ENCODE measurements around the gene RXRB. TPM values are rescaled to one million over a fixed set of nuclear protein-coding genes. Genes with fewer than 3 reads are reported as not detected.

Gene RXRB
- total and polyA plus RNA-seq, 2 donors (not counting 1 experiment from before 2014, with no cell fraction given), result 88.3 to 99.9 TPM

DNA sequence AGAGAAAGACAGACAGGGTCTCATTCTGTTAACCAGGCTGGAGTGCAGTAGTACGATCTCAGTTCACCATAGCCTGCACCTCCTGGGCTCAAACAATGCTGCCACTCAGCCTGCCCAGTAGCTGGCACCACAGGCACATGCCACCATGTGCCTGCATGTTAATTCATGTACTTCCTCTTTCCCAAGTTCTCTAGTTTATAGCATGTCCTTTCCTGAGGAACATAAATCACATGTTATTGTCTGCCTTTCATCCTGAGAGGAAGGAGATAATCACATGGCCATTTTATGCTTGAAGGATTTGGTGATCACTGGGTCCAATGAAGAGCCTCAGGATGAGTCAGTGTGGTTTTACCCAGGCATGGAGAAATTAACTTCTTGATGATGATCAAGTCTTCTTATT is 56.1 kb downstream of the RXRB start:
- intact Hi-C loops (cut with micrococcal nuclease), result no loop called here
- ChIA-PET POLR2A (interaction anchor here (0.6 to 0.7 kb wide), 2 partner anchors 46 to 160 kb away, joined by 3 to 6 read pairs; no protein-coding TSS in a partner anchor), CTCF (interaction anchor here (0.6 to 7.8 kb wide), 5 partner anchors 9 to 493 kb away, joined by 4 to 122 read pairs (median 5); no protein-coding TSS in a partner anchor)
- H3K9me3 ChIP-seq (ENCODE audit: control extremely low read depth in 1 of 3, control insufficient read depth in 2 of 3, insufficient read depth in 1 of 3, low read length in 2 of 3), result peaks cover 0 to 5% (median 0%) of the 10 kb centered on the region in 3 donors
- TF ChIP-seq, protein P1, sequence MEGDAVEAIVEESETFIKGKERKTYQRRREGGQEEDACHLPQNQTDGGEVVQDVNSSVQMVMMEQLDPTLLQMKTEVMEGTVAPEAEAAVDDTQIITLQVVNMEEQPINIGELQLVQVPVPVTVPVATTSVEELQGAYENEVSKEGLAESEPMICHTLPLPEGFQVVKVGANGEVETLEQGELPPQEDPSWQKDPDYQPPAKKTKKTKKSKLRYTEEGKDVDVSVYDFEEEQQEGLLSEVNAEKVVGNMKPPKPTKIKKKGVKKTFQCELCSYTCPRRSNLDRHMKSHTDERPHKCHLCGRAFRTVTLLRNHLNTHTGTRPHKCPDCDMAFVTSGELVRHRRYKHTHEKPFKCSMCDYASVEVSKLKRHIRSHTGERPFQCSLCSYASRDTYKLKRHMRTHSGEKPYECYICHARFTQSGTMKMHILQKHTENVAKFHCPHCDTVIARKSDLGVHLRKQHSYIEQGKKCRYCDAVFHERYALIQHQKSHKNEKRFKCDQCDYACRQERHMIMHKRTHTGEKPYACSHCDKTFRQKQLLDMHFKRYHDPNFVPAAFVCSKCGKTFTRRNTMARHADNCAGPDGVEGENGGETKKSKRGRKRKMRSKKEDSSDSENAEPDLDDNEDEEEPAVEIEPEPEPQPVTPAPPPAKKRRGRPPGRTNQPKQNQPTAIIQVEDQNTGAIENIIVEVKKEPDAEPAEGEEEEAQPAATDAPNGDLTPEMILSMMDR (IDR thresholded peaks at IDR 0.05), result no peak
- TF ChIP-seq EZH2 (IDR thresholded peaks at IDR 0.05; ENCODE audit: borderline replicate concordance, insufficient read depth, low read depth, low read length, poor library complexity, severe bottlenecking), result no peak
- no peak overlapping the region for H3K4me2 ChIP-seq (replicated peaks; ENCODE audit: low read depth, low read length, poor library complexity, severe bottlenecking)
- no peaks in the 10 kb centered on the region for H3K36me3 ChIP-seq (replicated peaks in 1 of 2; ENCODE audit: control extremely low read depth in 1 of 2, control insufficient read depth in 1 of 2, extremely low read depth in 1 of 2, insufficient read depth in 2 of 2, low read length in 1 of 2)
- peaks cover 0 to 6% (median 0%) of the 10 kb centered on the region in 4 experiments for H3K27me3 ChIP-seq (replicated peaks in 1 of 4; ENCODE audit: control extremely low read depth in 1 of 4, control insufficient read depth in 3 of 4, insufficient read depth in 4 of 4, low read length in 3 of 4)
- no peak overlapping the region for H3K27ac ChIP-seq (ENCODE audit: low read length in 2 of 2)
- no peak overlapping the region for H3K4me3 ChIP-seq (ENCODE audit: control extremely low read depth in 1 of 5, extremely low read depth in 1 of 5, insufficient read depth in 1 of 5, low read depth in 2 of 5, low read length in 4 of 5)
- Mint-ChIP-seq H3K4me3 (peak overlapping the region; percentile 21), H3K9me3 (ENCODE audit: insufficient read depth) (no peaks in the 10 kb centered on the region), H3K4me1 (peaks cover 28% of the 10 kb centered on the region), H3K27me3 (peaks cover 5% of the 10 kb centered on the region), H3K27ac (no peak overlapping the region)
- no peaks in the 10 kb centered on the region for H4K20me1 ChIP-seq (ENCODE audit: control insufficient read depth, insufficient read depth, low read length, poor library complexity, severe bottlenecking)
- peaks cover 9 to 27% of the 10 kb centered on the region in 2 donors for H3K4me1 ChIP-seq (ENCODE audit: control insufficient read depth in 2 of 2, insufficient read depth in 2 of 2, low read length in 2 of 2)
- H3K9ac ChIP-seq (ENCODE audit: low read length), result no peak overlapping the region
- 0% methylated on average over 1 of the region's 1 CpG for WGBS (ENCODE audit: insufficient coverage)
- peak; percentile 74 for ATAC-seq (ENCODE audit: low read depth)
- DNase-seq, result peak; percentile 57
- no peak overlapping the region for H2AFZ ChIP-seq (ENCODE audit: insufficient read depth, low read depth, low read length, poor library complexity, severe bottlenecking)
- H3K79me2 ChIP-seq (ENCODE audit: control insufficient read depth, insufficient read depth, low read length), result no peaks in the 10 kb centered on the region

Small RNA genes within 50 kb of the gene (small RNA-seq; reads per million reads assigned to genes)
- gene MIR219A1 (ENCODE audit: insufficient read length, low read depth, low replicate concordance), result not detected
- gene RNY4P10 (ENCODE audit: insufficient read length, low read depth, low replicate concordance), result not detected

Other genes with a start within 250 kb of the RXRB start
- 554 and 558 TPM in 2 replicates for gene HLA-DMA, start 247.6 kb downstream of the RXRB start, total RNA-seq
- gene HLA-DMA, start 247.6 kb downstream of the RXRB start, polyA plus RNA-seq, result 925 and 1,129 TPM in 2 replicates
- gene BRD2, start 232.1 kb downstream of the RXRB start, total RNA-seq, result 448 and 474 TPM in 2 replicates
- 620 and 721 TPM in 2 replicates for gene BRD2, start 232.1 kb downstream of the RXRB start, polyA plus RNA-seq
- gene HLA-DOA, start 191.1 kb downstream of the RXRB start, total RNA-seq, result 209 TPM in 2 replicates
- gene HLA-DOA, start 191.1 kb downstream of the RXRB start, polyA plus RNA-seq, result 191 and 338 TPM in 2 replicates
- 665 and 702 TPM in 2 replicates for gene HLA-DPA1, start 127.0 kb downstream of the RXRB start, total RNA-seq
- gene HLA-DPA1, start 127.0 kb downstream of the RXRB start, polyA plus RNA-seq, result 559 and 2,256 TPM in 2 replicates
- gene HLA-DPB1, start 124.7 kb downstream of the RXRB start, total RNA-seq, result 1,068 and 1,104 TPM in 2 replicates
- 921 and 1,578 TPM in 2 replicates for gene HLA-DPB1, start 124.7 kb downstream of the RXRB start, polyA plus RNA-seq
- gene COL11A2, start 8.2 kb downstream of the RXRB start, total RNA-seq, result 0.39 and 0.66 TPM in 2 replicates
- gene COL11A2, start 8.2 kb downstream of the RXRB start, polyA plus RNA-seq, result 0.82 and 0.88 TPM in 2 replicates
- 26.1 and 29.6 TPM in 2 replicates for gene SLC39A7, start 202 bp upstream of the RXRB start, total RNA-seq
- 18.7 and 22.2 TPM in 2 replicates for gene SLC39A7, start 202 bp upstream of the RXRB start, polyA plus RNA-seq
- 10.8 and 12.9 TPM in 2 replicates for gene HSD17B8, start 4.0 kb upstream of the RXRB start, total RNA-seq
- 12.8 and 25.5 TPM in 2 replicates for gene HSD17B8, start 4.0 kb upstream of the RXRB start, polyA plus RNA-seq
- gene RING1, start 7.8 kb upstream of the RXRB start, total RNA-seq, result 43.4 and 44.2 TPM in 2 replicates
- 34.9 and 37.1 TPM in 2 replicates for gene RING1, start 7.8 kb upstream of the RXRB start, polyA plus RNA-seq
- gene VPS52, start 71.2 kb upstream of the RXRB start, total RNA-seq, result 100 and 108 TPM in 2 replicates
- gene VPS52, start 71.2 kb upstream of the RXRB start, polyA plus RNA-seq, result 144 and 184 TPM in 2 replicates
- 3,593 and 3,830 TPM in 2 replicates for gene RPS18, start 71.4 kb upstream of the RXRB start, total RNA-seq
- 5,829 and 6,485 TPM in 2 replicates for gene RPS18, start 71.4 kb upstream of the RXRB start, polyA plus RNA-seq
- 44.1 and 46.0 TPM in 2 replicates for gene B3GALT4, start 76.5 kb upstream of the RXRB start, total RNA-seq
- gene B3GALT4, start 76.5 kb upstream of the RXRB start, polyA plus RNA-seq, result 4.6 and 10.2 TPM in 2 replicates
- gene WDR46, start 88.6 kb upstream of the RXRB start, total RNA-seq, result 66.4 and 77.2 TPM in 2 replicates
- gene WDR46, start 88.6 kb upstream of the RXRB start, polyA plus RNA-seq, result 43.6 and 60.1 TPM in 2 replicates
- gene PFDN6, start 88.9 kb upstream of the RXRB start, total RNA-seq, result 44.7 and 51.1 TPM in 2 replicates
- gene PFDN6, start 88.9 kb upstream of the RXRB start, polyA plus RNA-seq, result 33.2 and 34.2 TPM in 2 replicates
- 94.7 and 98.5 TPM in 2 replicates for gene RGL2, start 98.3 kb upstream of the RXRB start, total RNA-seq
- 133 and 161 TPM in 2 replicates for gene RGL2, start 98.3 kb upstream of the RXRB start, polyA plus RNA-seq
- 288 and 302 TPM in 2 replicates for gene TAPBP, start 113.4 kb upstream of the RXRB start, total RNA-seq
- 279 and 310 TPM in 2 replicates for gene TAPBP, start 113.4 kb upstream of the RXRB start, polyA plus RNA-seq
- 39.7 and 44.4 TPM in 2 replicates for gene ZBTB22, start 117.1 kb upstream of the RXRB start, total RNA-seq
- 22.0 and 25.9 TPM in 2 replicates for gene ZBTB22, start 117.1 kb upstream of the RXRB start, polyA plus RNA-seq
- gene DAXX, start 122.3 kb upstream of the RXRB start, total RNA-seq, result 64.7 and 72.2 TPM in 2 replicates
- 44.8 and 54.3 TPM in 2 replicates for gene DAXX, start 122.3 kb upstream of the RXRB start, polyA plus RNA-seq
- 0.70 and 0.79 TPM in 2 replicates for gene KIFC1, start 191.2 kb upstream of the RXRB start, total RNA-seq
- 1.0 and 2.6 TPM in 2 replicates for gene KIFC1, start 191.2 kb upstream of the RXRB start, polyA plus RNA-seq
- gene PHF1, start 210.3 kb upstream of the RXRB start, total RNA-seq, result 179 and 198 TPM in 2 replicates
- gene PHF1, start 210.3 kb upstream of the RXRB start, polyA plus RNA-seq, result 365 and 548 TPM in 2 replicates
- 134 and 137 TPM in 2 replicates for gene CUTA, start 217.4 kb upstream of the RXRB start, total RNA-seq
- 181 and 226 TPM in 2 replicates for gene CUTA, start 217.4 kb upstream of the RXRB start, polyA plus RNA-seq
- gene SYNGAP1, start 219.4 kb upstream of the RXRB start, total RNA-seq, result 31.4 and 43.0 TPM in 2 replicates
- 18.6 and 18.7 TPM in 2 replicates for gene SYNGAP1, start 219.4 kb upstream of the RXRB start, polyA plus RNA-seq

Data from B cell (primary cell).